Measurements from ENCODE around the gene CKAP4. TPM values are rescaled to one million over a fixed set of nuclear protein-coding genes. Genes with fewer than 3 reads are reported as not detected.

Gene CKAP4
- total and polyA plus RNA-seq, 9 of the 15 experiments (the other 6 are each of a cell fraction or from before 2014, with no cell fraction given), result 0.08 to 0.20 TPM; not detected in 7

GRCh38 chr12:106284358-106285105 lies 36.7 kb upstream of the CKAP4 start:
- no peak overlapping the region for H2AFZ ChIP-seq (ENCODE audit: low read depth, low read length)
- no peaks in the 10 kb centered on the region for H3K79me2 ChIP-seq (ENCODE audit: control insufficient read depth, insufficient read depth, low read length)
- H3K9me1 ChIP-seq (ENCODE audit: control insufficient read depth, insufficient read depth, low read length), result no peaks in the 10 kb centered on the region
- BruUV-seq (replicated peaks), result no TSS peak
- DNase-seq (ENCODE audit: extremely low read depth in 1 of 4, low spot score in 3 of 4) (no peak), ATAC-seq (no peak), FAIRE-seq (no peak)
- WGBS (ENCODE audit: insufficient coverage, low coverage, missing lambda C conversion rate), result under 1% methylated on average over 10 of the region's 10 CpGs
- ChIA-PET POLR2A (interaction anchor here (0.6 to 1.3 kb wide), 3 partner anchors 13 to 112 kb away, joined by 3 read pairs; no protein-coding TSS in a partner anchor), CTCF (ENCODE audit: low intra/inter-chr PET ratio) (no interaction called here)
- no peak overlapping the region for H3K4me3 ChIP-seq
- no peaks in the 10 kb centered on the region; the same call in 1 of the 2 replicates for H3K9me3 ChIP-seq (replicated peaks; ENCODE audit: control insufficient read depth, insufficient read depth, low read depth, low read length)
- H3K4me2 ChIP-seq (ENCODE audit: insufficient read depth, low read length), result no peak overlapping the region
- H3K27me3 ChIP-seq (ENCODE audit: control insufficient read depth in 2 of 2, insufficient read depth in 2 of 2, low read length in 2 of 2), result peaks cover 0 to 10% of the 10 kb centered on the region in 2 experiments
- in situ Hi-C loops (cut with MboI), result loop anchor here (5.0 kb wide), 1 partner anchor 57 kb away; no protein-coding TSS in a partner anchor
- H3K36me3 ChIP-seq (ENCODE audit: control insufficient read depth, insufficient read depth, low read length), result no peaks in the 10 kb centered on the region
- H3K4me1 ChIP-seq (replicated peaks in 1 of 2; ENCODE audit: control insufficient read depth in 2 of 2, insufficient read depth in 2 of 2, low read length in 2 of 2), result peaks cover 0 to 16% of the 10 kb centered on the region in 2 experiments; a peak in 2 of 5 replicates
- no peak overlapping the region for H3K9ac ChIP-seq (ENCODE audit: insufficient read depth in 1 of 2, low read depth in 2 of 2, low read length in 2 of 2)
- no peaks in the 10 kb centered on the region for H4K20me1 ChIP-seq (replicated peaks; ENCODE audit: control insufficient read depth, insufficient read depth, low read length)
- intact Hi-C loops (cut with micrococcal nuclease), result loop anchor here (5.0 to 10.0 kb wide), 3 partner anchors 58 to 870 kb away; partner anchors contain the start of gene POLR3B
- H3K27ac ChIP-seq (ENCODE audit: extremely low read depth, low read depth, low read length), result no peak overlapping the region
- no peak for TF ChIP-seq HNRNPLL (IDR thresholded peaks at IDR 0.05; ENCODE audit: low read depth, low read length, poor library complexity, severe bottlenecking)
- peak; percentile 10 for TF ChIP-seq MEIS2 (IDR thresholded peaks at IDR 0.05; ENCODE audit: partially characterized antibody)
- TF ChIP-seq ZNF561 (CRISPR knock-in tag; conservative IDR thresholded peaks at IDR 0.05), result no peak
- no peak for TF ChIP-seq PCBP1 (IDR thresholded peaks at IDR 0.05; ENCODE audit: low read depth, low read length, poor library complexity, severe bottlenecking)
- TF ChIP-seq ZBTB40 (IDR thresholded peaks at IDR 0.05), result no peak
- no peak for TF ChIP-seq ZBTB40 (CRISPR knock-in tag; IDR thresholded peaks at IDR 0.05)
- no peak for TF ChIP-seq NBN (IDR thresholded peaks at IDR 0.05; ENCODE audit: low read depth)
- TF ChIP-seq CBX2 (IDR thresholded peaks at IDR 0.05; ENCODE audit: insufficient read depth, low read length, poor library complexity, severe bottlenecking), result no peak
- TF ChIP-seq JUND (IDR thresholded peaks at IDR 0.05; ENCODE audit: borderline replicate concordance, low read depth, low read length), result 0 out of 2 replicates have a peak, but pooled peaks have one; percentile 8
- no peak for TF ChIP-seq JUND (tag; IDR thresholded peaks at IDR 0.05; ENCODE audit: borderline replicate concordance, low read depth, low read length)
- no peak for TF ChIP-seq RBM15 (IDR thresholded peaks at IDR 0.05; ENCODE audit: insufficient read depth, low read length)
- TF ChIP-seq RCOR1 (IDR thresholded peaks at IDR 0.05; ENCODE audit: borderline replicate concordance in 1 of 2, low read depth in 2 of 2, low read length in 2 of 2), result peak in 1 of 2 experiments; percentile 54; a peak in 1 of 4 replicates

Measured in K562 (cell line).